ENCODE results near the gene MAN1B1.

MAN1B1 gene

DNA sequence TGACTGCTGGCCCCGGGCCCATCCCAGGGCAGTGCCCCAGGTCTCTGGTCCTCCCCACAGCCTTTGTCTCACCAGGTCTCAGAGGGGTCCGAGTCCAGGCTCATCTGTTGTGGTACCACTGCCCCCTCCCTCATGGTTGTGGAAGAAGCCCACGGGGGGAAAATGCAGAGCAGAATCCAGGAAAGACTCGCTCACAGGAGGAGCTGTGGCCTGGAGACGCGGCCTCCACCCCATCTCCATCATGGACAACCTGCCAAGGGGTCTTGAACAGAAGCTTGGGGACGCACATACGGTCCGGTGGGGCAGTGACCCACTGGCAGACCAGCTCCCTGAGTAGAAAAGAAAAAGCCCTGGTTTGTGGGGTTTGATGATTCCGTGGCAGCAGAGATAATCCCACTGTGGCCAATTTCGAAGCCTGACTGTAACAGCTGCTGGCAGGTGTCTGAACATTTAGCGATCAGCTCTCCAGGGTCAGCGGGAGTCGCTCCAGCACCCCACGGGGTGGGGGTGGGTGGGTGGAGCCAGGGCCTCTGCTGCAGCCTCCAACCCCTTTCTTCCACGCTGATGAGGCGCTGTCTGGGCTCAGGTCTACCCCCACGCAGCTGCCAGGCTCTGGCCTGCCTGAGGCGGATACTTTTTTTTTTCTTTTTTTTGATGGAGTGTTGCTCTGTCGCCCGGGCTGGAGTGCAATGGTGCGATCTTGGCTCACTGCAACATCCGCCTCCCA, 50.3 kb downstream of the MAN1B1 start:
- TF ChIP-seq GABPA (IDR thresholded peaks at IDR 0.05; ENCODE audit: low read depth) (no peak), POLR2AphosphoS5 (IDR thresholded peaks at IDR 0.05; ENCODE audit: low read depth) (no peak), SPI1 (IDR thresholded peaks at IDR 0.05; ENCODE audit: borderline replicate concordance, low read depth) (no peak)
- TF ChIP-seq, protein P1, sequence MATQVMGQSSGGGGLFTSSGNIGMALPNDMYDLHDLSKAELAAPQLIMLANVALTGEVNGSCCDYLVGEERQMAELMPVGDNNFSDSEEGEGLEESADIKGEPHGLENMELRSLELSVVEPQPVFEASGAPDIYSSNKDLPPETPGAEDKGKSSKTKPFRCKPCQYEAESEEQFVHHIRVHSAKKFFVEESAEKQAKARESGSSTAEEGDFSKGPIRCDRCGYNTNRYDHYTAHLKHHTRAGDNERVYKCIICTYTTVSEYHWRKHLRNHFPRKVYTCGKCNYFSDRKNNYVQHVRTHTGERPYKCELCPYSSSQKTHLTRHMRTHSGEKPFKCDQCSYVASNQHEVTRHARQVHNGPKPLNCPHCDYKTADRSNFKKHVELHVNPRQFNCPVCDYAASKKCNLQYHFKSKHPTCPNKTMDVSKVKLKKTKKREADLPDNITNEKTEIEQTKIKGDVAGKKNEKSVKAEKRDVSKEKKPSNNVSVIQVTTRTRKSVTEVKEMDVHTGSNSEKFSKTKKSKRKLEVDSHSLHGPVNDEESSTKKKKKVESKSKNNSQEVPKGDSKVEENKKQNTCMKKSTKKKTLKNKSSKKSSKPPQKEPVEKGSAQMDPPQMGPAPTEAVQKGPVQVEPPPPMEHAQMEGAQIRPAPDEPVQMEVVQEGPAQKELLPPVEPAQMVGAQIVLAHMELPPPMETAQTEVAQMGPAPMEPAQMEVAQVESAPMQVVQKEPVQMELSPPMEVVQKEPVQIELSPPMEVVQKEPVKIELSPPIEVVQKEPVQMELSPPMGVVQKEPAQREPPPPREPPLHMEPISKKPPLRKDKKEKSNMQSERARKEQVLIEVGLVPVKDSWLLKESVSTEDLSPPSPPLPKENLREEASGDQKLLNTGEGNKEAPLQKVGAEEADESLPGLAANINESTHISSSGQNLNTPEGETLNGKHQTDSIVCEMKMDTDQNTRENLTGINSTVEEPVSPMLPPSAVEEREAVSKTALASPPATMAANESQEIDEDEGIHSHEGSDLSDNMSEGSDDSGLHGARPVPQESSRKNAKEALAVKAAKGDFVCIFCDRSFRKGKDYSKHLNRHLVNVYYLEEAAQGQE (IDR thresholded peaks at IDR 0.05; ENCODE audit: insufficient replicate concordance, low read depth): no peak
- TF ChIP-seq, protein P2, sequence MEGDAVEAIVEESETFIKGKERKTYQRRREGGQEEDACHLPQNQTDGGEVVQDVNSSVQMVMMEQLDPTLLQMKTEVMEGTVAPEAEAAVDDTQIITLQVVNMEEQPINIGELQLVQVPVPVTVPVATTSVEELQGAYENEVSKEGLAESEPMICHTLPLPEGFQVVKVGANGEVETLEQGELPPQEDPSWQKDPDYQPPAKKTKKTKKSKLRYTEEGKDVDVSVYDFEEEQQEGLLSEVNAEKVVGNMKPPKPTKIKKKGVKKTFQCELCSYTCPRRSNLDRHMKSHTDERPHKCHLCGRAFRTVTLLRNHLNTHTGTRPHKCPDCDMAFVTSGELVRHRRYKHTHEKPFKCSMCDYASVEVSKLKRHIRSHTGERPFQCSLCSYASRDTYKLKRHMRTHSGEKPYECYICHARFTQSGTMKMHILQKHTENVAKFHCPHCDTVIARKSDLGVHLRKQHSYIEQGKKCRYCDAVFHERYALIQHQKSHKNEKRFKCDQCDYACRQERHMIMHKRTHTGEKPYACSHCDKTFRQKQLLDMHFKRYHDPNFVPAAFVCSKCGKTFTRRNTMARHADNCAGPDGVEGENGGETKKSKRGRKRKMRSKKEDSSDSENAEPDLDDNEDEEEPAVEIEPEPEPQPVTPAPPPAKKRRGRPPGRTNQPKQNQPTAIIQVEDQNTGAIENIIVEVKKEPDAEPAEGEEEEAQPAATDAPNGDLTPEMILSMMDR (IDR thresholded peaks at IDR 0.05; ENCODE audit: insufficient read depth, low read length): no peak
- Histone ChIP-seq H3K27me3 (ENCODE audit: insufficient read depth, poor library complexity, severe bottlenecking) (peaks cover 45% of the 10 kb centered on the region), H3K4me3 (replicated peaks; ENCODE audit: insufficient read depth, low read length) (no peak overlapping the region), H3K27ac (replicated peaks) (no peak overlapping the region)
- no peak for DNase-seq (ENCODE audit: low read depth in 1 of 2, low spot score in 1 of 2)

DNA sequence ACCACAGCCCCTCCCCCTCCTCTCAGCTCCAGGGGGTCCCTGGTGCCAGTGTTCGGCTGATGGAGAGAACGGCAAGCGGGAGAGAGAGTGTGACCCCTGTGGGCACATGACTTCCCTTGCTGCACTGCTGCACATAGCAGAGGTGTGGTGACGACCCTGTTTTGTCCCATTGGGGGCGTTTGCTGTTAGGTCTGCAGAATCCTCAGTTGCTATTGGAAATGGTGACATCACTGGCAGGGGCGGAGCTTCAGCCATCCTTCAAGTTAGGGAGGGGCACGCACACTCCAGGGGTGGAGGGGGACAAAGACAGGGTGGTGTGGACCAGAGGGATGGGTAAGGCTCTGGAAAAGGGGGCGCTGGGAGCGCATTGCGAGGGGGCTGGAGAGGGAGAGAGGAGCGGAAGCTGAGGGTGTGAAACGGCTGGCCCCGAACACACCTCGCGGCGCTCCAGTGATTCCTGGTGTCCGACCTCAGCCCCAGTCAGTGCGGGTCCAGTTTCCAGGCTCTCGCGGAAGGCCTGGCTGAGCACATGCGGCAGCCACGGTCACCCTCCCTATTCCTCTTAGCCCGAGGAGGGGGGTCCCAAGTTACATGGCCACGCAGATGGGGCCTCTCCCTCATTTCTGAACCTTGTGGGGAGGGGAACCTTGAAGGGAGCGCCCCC, 51.4 kb downstream of the MAN1B1 start:
- peaks cover 45% of the 10 kb centered on the region for H3K27me3 ChIP-seq (ENCODE audit: insufficient read depth, poor library complexity, severe bottlenecking)
- no peak overlapping the region for H3K27ac ChIP-seq (replicated peaks)
- no peak overlapping the region for H3K4me3 ChIP-seq (replicated peaks; ENCODE audit: insufficient read depth, low read length)
- TF ChIP-seq, protein P1 (IDR thresholded peaks at IDR 0.05; ENCODE audit: insufficient replicate concordance, low read depth): peak; percentile 26
- no peak for TF ChIP-seq SPI1 (IDR thresholded peaks at IDR 0.05; ENCODE audit: borderline replicate concordance, low read depth)
- no peak for DNase-seq (ENCODE audit: low read depth in 1 of 2, low spot score in 1 of 2)

DNA sequence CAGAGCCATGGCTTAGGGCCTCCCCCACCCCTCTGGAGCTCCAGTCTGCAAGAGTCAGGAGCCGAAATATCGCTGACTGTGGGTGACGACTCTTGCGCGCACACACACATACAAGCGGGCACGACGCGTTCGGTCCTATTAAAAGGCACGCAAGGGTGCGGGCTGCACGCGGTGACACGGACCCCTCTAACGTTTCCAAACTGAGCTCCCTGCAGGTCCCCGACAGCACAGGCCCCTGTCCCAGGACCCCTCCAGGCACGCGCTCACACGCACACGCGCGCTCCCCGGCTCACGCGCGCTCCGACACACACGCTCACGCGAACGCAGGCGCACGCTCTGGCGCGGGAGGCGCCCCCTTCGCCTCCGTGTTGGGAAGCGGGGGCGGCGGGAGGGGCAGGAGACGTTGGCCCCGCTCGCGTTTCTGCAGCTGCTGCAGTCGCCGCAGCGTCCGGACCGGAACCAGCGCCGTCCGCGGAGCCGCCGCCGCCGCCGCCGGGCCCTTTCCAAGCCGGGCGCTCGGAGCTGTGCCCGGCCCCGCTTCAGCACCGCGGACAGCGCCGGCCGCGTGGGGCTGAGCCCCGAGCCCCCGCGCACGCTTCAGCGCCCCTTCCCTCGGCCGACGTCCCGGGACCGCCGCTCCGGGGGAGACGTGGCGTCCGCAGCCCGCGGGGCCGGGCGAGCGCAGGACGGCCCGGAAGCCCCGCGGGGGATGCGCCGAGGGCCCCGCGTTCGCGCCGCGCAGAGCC, 52.1 kb downstream of the MAN1B1 start, which contains the start of gene GRIN1:
Gene GRIN1 (plus strand): TSS at position 433 of the 746 bp plus-strand sequence. CDS start 333 bp downstream, outside the sequence.
- H3K4me3 ChIP-seq (replicated peaks; ENCODE audit: insufficient read depth, low read length): no peak within 1 kb of the TSS
- peaks cover 45% of the 10 kb centered on the region for H3K27me3 ChIP-seq (ENCODE audit: insufficient read depth, poor library complexity, severe bottlenecking)
- H3K27ac ChIP-seq (replicated peaks): no peak within 1 kb of the TSS
- no peak for DNase-seq (ENCODE audit: low read depth in 1 of 2, low spot score in 1 of 2)
- TF ChIP-seq GABPA (IDR thresholded peaks at IDR 0.05; ENCODE audit: low read depth) (no peak), SPI1 (IDR thresholded peaks at IDR 0.05; ENCODE audit: borderline replicate concordance, low read depth) (no peak)
- TF ChIP-seq, protein P1 (IDR thresholded peaks at IDR 0.05; ENCODE audit: insufficient replicate concordance, low read depth): peak; percentile 93
